ENCODE results near the gene APOA5. TPM values are rescaled to one million over a fixed set of nuclear protein-coding genes. Genes with fewer than 3 reads are reported as not detected.

Gene APOA5
- total and polyA plus RNA-seq, 2 of the 4 experiments (the other 2 are of a cell fraction): not detected

DNA sequence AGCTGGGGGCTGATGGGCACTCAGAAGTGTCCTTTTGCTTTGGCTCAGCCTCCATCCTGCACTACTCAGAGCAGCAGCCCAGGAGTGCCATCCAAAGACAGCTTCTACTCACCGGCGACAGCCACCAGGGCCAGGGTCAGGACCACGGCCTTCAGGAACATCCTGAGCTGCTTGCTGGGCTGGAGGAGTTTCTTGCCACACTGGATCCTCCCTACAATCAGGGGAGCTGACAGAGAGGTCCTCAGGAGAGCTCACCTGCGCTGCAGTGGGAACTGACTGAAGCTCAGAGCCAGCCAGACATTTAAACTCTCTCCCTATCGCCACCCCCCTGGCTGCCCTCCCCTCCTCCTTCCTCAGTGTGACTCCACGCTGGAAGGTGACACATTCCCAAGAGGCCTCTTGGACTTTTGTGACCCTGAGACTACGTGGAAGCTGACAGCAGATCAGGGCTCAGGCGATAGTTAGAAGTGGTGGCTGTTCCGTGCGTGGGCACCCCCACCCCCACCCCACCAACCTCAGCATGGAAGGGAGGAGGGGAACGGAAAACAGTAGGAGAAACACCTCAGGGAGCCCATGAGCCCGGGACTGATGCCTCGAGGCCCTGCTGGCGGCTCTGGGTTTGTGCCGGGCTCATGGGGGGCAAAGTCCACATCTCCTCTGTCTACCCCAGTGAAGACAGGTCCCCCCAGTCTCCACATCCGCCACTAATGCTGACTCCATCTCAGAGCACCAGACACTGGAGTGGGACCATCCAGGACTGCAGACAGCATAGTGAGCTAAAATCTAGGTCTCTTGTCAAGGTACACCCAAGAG is 31.6 kb upstream of the APOA5 start, which contains the start of gene APOA4:
Gene APOA4 (minus strand): TSS at position 274 of the 813 bp plus-strand sequence. CDS start 113 bp downstream, at position 161.
- Histone ChIP-seq H4K20me1 (ENCODE audit: insufficient read depth, low read length) (no peaks in the 10 kb centered on the region), H3K4me2 (ENCODE audit: low read depth, low read length) (no peak within 1 kb of the TSS), H3K9ac (ENCODE audit: low read depth, low read length) (no peak within 1 kb of the TSS), H3K27ac (ENCODE audit: insufficient read depth, low read length) (no peak within 1 kb of the TSS), H3K4me3 (ENCODE audit: insufficient read depth, low read depth, low read length) (no peak within 1 kb of the TSS), H2BK20ac (ENCODE audit: low read depth, low read length) (no peak within 1 kb of the TSS), H4K8ac (ENCODE audit: low read depth in 2 of 2, low read length in 2 of 2) (no peak within 1 kb of the TSS), H3K27me3 (ENCODE audit: control insufficient read depth, insufficient read depth, low read length) (peaks cover 24% of the 10 kb centered on the region; the same call in 1 of the 2 replicates), H4K91ac (ENCODE audit: insufficient read depth, low read depth, low read length) (no peak within 1 kb of the TSS), H3K9me3 (ENCODE audit: control insufficient read depth, insufficient read depth, low read length) (no peaks in the 10 kb centered on the region), H3K79me1 (ENCODE audit: low read depth in 1 of 2, low read length in 2 of 2) (no peaks in the 10 kb centered on the region), H2BK15ac (ENCODE audit: low read depth, low read length) (no peak within 1 kb of the TSS), H2AK9ac (replicated peaks; ENCODE audit: low read depth, low read length, poor library complexity) (no peak within 1 kb of the TSS), H2BK5ac (ENCODE audit: low read depth, low read length, poor library complexity, severe bottlenecking) (no peak within 1 kb of the TSS), H3K9me1 (ENCODE audit: insufficient read depth, low read length) (no peaks in the 10 kb centered on the region), H3K36me3 (ENCODE audit: control insufficient read depth, insufficient read depth, low read length) (no peaks in the 10 kb centered on the region), H2BK120ac (ENCODE audit: low read depth, low read length) (no peak within 1 kb of the TSS), H3K4me1 (ENCODE audit: control insufficient read depth, insufficient read depth, low read length) (no peaks in the 10 kb centered on the region), H3K18ac (ENCODE audit: low read depth, low read length) (no peak within 1 kb of the TSS), H3K14ac (replicated peaks; ENCODE audit: low read depth, low read length) (no peak within 1 kb of the TSS), H2AK5ac (ENCODE audit: low read depth, low read length) (no peak within 1 kb of the TSS), H4K5ac (ENCODE audit: low read depth, low read length) (no peak within 1 kb of the TSS), H3K23ac (ENCODE audit: low read depth, low read length) (no peak within 1 kb of the TSS), H3K56ac (ENCODE audit: extremely low read depth, insufficient read depth, low read length) (no peak within 1 kb of the TSS), H3K4ac (ENCODE audit: low read depth, low read length) (no peak within 1 kb of the TSS), H2AFZ (replicated peaks; ENCODE audit: low read length, poor library complexity) (no peak within 1 kb of the TSS)
- no TSS peak for BruUV-seq (replicated peaks)
- intact Hi-C loops (cut with micrococcal nuclease): no loop called here
- ATAC-seq (ENCODE audit: low read depth) (no peak), DNase-seq (no peak)
- in situ Hi-C loops (cut with MboI; ENCODE audit: low sequenced_read_pairs): no loop called here
- dilution Hi-C loops (cut with HindIII; ENCODE audit: low sequenced_read_pairs, unreplicated experiment): no loop called here
- CTCF ChIA-PET: interaction anchor here (1.1 to 1.2 kb wide), 2 partner anchors 28 to 32 kb away, joined by 4 read pairs; no protein-coding TSS in a partner anchor
- WGBS, 2 experiments (ENCODE audit: extremely low coverage in 2 of 2, insufficient read length in 1 of 2): no CpG with 5 or more reads among the region's 16 CpGs
- POLR2A ChIA-PET (ENCODE audit: unreplicated experiment): no interaction called here
- TF ChIP-seq RFX5 (IDR thresholded peaks at IDR 0.05; ENCODE audit: low read depth, low read length) (no peak), MXI1 (IDR thresholded peaks at IDR 0.05; ENCODE audit: borderline replicate concordance, low read depth, low read length) (no peak), MAZ (IDR thresholded peaks at IDR 0.05; ENCODE audit: borderline replicate concordance, low read depth, low read length) (no peak), BHLHE40 (IDR thresholded peaks at IDR 0.05; ENCODE audit: low read depth, low read length) (no peak), RCOR1 (IDR thresholded peaks at IDR 0.05; ENCODE audit: insufficient replicate concordance, low read length) (no peak), SMC3 (IDR thresholded peaks at IDR 0.05; ENCODE audit: low read depth, low read length) (no peak), POLR2A (IDR thresholded peaks at IDR 0.05; ENCODE audit: low read depth, low read length) (no peak), FOS (IDR thresholded peaks at IDR 0.05; ENCODE audit: low read depth, low read length) (no peak), CEBPB (IDR thresholded peaks at IDR 0.05; ENCODE audit: low read depth, low read length) (no peak), USF2 (IDR thresholded peaks at IDR 0.05; ENCODE audit: low read depth, low read length) (no peak), MAFK (IDR thresholded peaks at IDR 0.05; ENCODE audit: low read depth, low read length) (no peak)
- TF ChIP-seq, protein P1, sequence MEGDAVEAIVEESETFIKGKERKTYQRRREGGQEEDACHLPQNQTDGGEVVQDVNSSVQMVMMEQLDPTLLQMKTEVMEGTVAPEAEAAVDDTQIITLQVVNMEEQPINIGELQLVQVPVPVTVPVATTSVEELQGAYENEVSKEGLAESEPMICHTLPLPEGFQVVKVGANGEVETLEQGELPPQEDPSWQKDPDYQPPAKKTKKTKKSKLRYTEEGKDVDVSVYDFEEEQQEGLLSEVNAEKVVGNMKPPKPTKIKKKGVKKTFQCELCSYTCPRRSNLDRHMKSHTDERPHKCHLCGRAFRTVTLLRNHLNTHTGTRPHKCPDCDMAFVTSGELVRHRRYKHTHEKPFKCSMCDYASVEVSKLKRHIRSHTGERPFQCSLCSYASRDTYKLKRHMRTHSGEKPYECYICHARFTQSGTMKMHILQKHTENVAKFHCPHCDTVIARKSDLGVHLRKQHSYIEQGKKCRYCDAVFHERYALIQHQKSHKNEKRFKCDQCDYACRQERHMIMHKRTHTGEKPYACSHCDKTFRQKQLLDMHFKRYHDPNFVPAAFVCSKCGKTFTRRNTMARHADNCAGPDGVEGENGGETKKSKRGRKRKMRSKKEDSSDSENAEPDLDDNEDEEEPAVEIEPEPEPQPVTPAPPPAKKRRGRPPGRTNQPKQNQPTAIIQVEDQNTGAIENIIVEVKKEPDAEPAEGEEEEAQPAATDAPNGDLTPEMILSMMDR (conservative IDR thresholded peaks at IDR 0.05; ENCODE audit: low read depth, low read length): no peak
- TF ChIP-seq, protein P2, sequence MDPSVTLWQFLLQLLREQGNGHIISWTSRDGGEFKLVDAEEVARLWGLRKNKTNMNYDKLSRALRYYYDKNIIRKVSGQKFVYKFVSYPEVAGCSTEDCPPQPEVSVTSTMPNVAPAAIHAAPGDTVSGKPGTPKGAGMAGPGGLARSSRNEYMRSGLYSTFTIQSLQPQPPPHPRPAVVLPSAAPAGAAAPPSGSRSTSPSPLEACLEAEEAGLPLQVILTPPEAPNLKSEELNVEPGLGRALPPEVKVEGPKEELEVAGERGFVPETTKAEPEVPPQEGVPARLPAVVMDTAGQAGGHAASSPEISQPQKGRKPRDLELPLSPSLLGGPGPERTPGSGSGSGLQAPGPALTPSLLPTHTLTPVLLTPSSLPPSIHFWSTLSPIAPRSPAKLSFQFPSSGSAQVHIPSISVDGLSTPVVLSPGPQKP (IDR thresholded peaks at IDR 0.05; ENCODE audit: borderline replicate concordance, low read depth, low read length): no peak

Measured in IMR-90 (cell line).